IMR-90 (cell line): ENCODE measurements around the gene DHRSX. TPM values are rescaled to one million over a fixed set of nuclear protein-coding genes. Genes with fewer than 3 reads are reported as not detected.

ENCODE experiments used
- ATAC-seq: fragments of 200-7000 bp; cut with Tn5 transposase; 2 replicates; pipeline ENCODE4 v1.9.1; 2020; ENCODE audit warnings: low read depth, mild to moderate bottlenecking, moderate library complexity
- BruUV-seq: library from RNA; stranded (reverse); fragments of 400-500 nt; replicated peaks from 2 replicates; lab custom pipeline; 2021; lab: Mats Ljungman, UMichigan
- CTCF ChIA-PET: fragments of 300-600 bp; formaldehyde crosslinking; extraction: SDS; loops from one replicate; lab custom pipeline; 2021; ENCODE audit warnings: antibody characterized with exemption; lab: Yijun Ruan, JAX
- POLR2A ChIA-PET: fragments of 300-600 bp; sonication (Branson Sonifier 250); formaldehyde crosslinking; loops from one replicate; lab custom pipeline; 2022; ENCODE audit warnings: antibody characterized with exemption; ENCODE audit not compliant: unreplicated experiment; lab: Charles Lee
- DNase-seq: peaks from one replicate; pipeline ENCODE4 v3.0.0; 2013
- H2AFZ ChIP-seq: replicated peaks from 2 replicates; pipeline ENCODE3; 2013; ENCODE audit warnings: low read length, mild to moderate bottlenecking; ENCODE audit not compliant: poor library complexity
- H2AK5ac ChIP-seq: 2 replicates; pipeline ENCODE4 v1.6.1; 2013; ENCODE audit warnings: low read depth, low read length, inconsistent platforms
- H2AK9ac ChIP-seq: replicated peaks from 2 replicates; pipeline ENCODE3; 2013; ENCODE audit warnings: mild to moderate bottlenecking, low read depth, low read length, moderate library complexity; ENCODE audit not compliant: poor library complexity
- H2BK120ac ChIP-seq: 2 replicates; pipeline ENCODE4 v1.6.1; 2013; ENCODE audit warnings: low read depth, low read length, inconsistent platforms
- H2BK15ac ChIP-seq: 3 replicates; pipeline ENCODE4 v1.6.1; 2013; ENCODE audit warnings: low read depth, low read length, inconsistent platforms
- H2BK20ac ChIP-seq: 2 replicates; pipeline ENCODE4 v1.6.1; 2013; ENCODE audit warnings: low read depth, mild to moderate bottlenecking, inconsistent platforms, low read length, moderate library complexity
- H2BK5ac ChIP-seq: 2 replicates; pipeline ENCODE4 v1.6.1; 2013; ENCODE audit warnings: mild to moderate bottlenecking, low read depth, low read length, inconsistent platforms; ENCODE audit not compliant: poor library complexity, severe bottlenecking
- H3K14ac ChIP-seq: replicated peaks from 2 replicates; pipeline ENCODE4 v1.6.1; 2013; ENCODE audit warnings: low read depth, low read length, inconsistent platforms
- H3K18ac ChIP-seq: 2 replicates; pipeline ENCODE4 v1.6.1; 2013; ENCODE audit warnings: low read depth, low read length, control low read depth
- H3K23ac ChIP-seq: 2 replicates; pipeline ENCODE4 v1.6.1; 2013; ENCODE audit warnings: low read depth, low read length, inconsistent platforms
- H3K27ac ChIP-seq: 2 replicates; pipeline ENCODE4 v1.5.1; 2013; ENCODE audit warnings: mild to moderate bottlenecking, control low read depth, low read length; ENCODE audit not compliant: insufficient read depth
- H3K27me3 ChIP-seq: 2 replicates; pipeline ENCODE4 v1.6.1; 2013; ENCODE audit warnings: low read length; ENCODE audit not compliant: control insufficient read depth, insufficient read depth
- H3K36me3 ChIP-seq: 2 replicates; pipeline ENCODE4 v1.6.1; 2013; ENCODE audit warnings: low read length, mixed read lengths; ENCODE audit not compliant: control insufficient read depth, insufficient read depth
- H3K4ac ChIP-seq: 2 replicates; pipeline ENCODE4 v1.6.1; 2013; ENCODE audit warnings: low read depth, low read length, inconsistent platforms
- H3K4me1 ChIP-seq: 2 replicates; pipeline ENCODE4 v1.6.1; 2013; ENCODE audit warnings: low read length, mixed read lengths; ENCODE audit not compliant: control insufficient read depth, insufficient read depth
- H3K4me2 ChIP-seq: 2 replicates; pipeline ENCODE4 v1.6.1; 2013; ENCODE audit warnings: low read depth, mild to moderate bottlenecking, control low read depth, low read length, moderate library complexity
- H3K4me3 ChIP-seq: 2 replicates; pipeline ENCODE4 v1.5.1; 2013; ENCODE audit warnings: low read depth, mild to moderate bottlenecking, control low read depth, low read length, moderate library complexity; ENCODE audit not compliant: insufficient read depth
- H3K56ac ChIP-seq: 2 replicates; pipeline ENCODE4 v1.6.1; 2013; ENCODE audit warnings: low read length, inconsistent platforms; ENCODE audit not compliant: insufficient read depth; ENCODE audit errors: extremely low read depth
- H3K79me1 ChIP-seq, 2 experiments: 2 replicates each; pipeline ENCODE4 v1.6.1; 2013; ENCODE audit warnings: low read length in 2 of 2, inconsistent platforms in 1 of 2, low read depth in 1 of 2
- H3K9ac ChIP-seq: 2 replicates; pipeline ENCODE4 v1.6.1; 2013; ENCODE audit warnings: low read depth, low read length, control low read depth
- H3K9me1 ChIP-seq: 2 replicates; pipeline ENCODE4 v1.6.1; 2013; ENCODE audit warnings: low read length, inconsistent platforms; ENCODE audit not compliant: insufficient read depth
- H3K9me3 ChIP-seq: 2 replicates; pipeline ENCODE4 v1.6.1; 2013; ENCODE audit warnings: low read length; ENCODE audit not compliant: control insufficient read depth, insufficient read depth
- H4K20me1 ChIP-seq: 2 replicates; pipeline ENCODE4 v1.6.1; 2013; ENCODE audit warnings: low read length, inconsistent platforms; ENCODE audit not compliant: insufficient read depth
- H4K5ac ChIP-seq: 2 replicates; pipeline ENCODE4 v1.6.1; 2013; ENCODE audit warnings: mild to moderate bottlenecking, low read depth, low read length, control low read depth
- H4K8ac ChIP-seq, 2 experiments: 2 replicates each; pipeline ENCODE4 v1.6.1; 2013; ENCODE audit warnings: low read depth in 2 of 2, low read length in 2 of 2, control low read depth in 1 of 2, inconsistent platforms in 1 of 2
- H4K91ac ChIP-seq: 2 replicates; pipeline ENCODE4 v1.6.1; 2013; ENCODE audit warnings: low read depth, low read length, inconsistent platforms; ENCODE audit not compliant: insufficient read depth
- BHLHE40 ChIP-seq: fragments of 150-350 bp; IDR thresholded peaks from 2 replicates; pipeline ENCODE4 v1.6.1; 2016; ENCODE audit warnings: mild to moderate bottlenecking, low read depth, low read length
- CEBPB ChIP-seq: IDR thresholded peaks from 2 replicates; pipeline ENCODE4 v1.6.1; 2012; ENCODE audit warnings: low read depth, low read length, improper control_type of control experiment
- CHD1 ChIP-seq: IDR thresholded peaks from 2 replicates; pipeline ENCODE4 v1.6.1; 2012; ENCODE audit warnings: low read depth, low read length, improper control_type of control experiment
- CTCF ChIP-seq: conservative IDR thresholded peaks from 2 replicates; pipeline ENCODE4 v1.5.1; 2012; ENCODE audit warnings: mild to moderate bottlenecking, low read depth, low read length, improper control_type of control experiment
- FOS ChIP-seq: fragments of 150-350 bp; IDR thresholded peaks from 2 replicates; pipeline ENCODE4 v1.6.1; 2016; ENCODE audit warnings: low read depth, low read length
- MAFK ChIP-seq: IDR thresholded peaks from 2 replicates; pipeline ENCODE4 v1.6.1; 2012; ENCODE audit warnings: low read depth, low read length, improper control_type of control experiment
- MAZ ChIP-seq: IDR thresholded peaks from 2 replicates; pipeline ENCODE4 v1.6.1; 2012; ENCODE audit warnings: low read depth, mild to moderate bottlenecking, low read length, improper control_type of control experiment, moderate library complexity, borderline replicate concordance
- MXI1 ChIP-seq: IDR thresholded peaks from 2 replicates; pipeline ENCODE4 v1.6.1; 2012; ENCODE audit warnings: low read depth, mild to moderate bottlenecking, low read length, moderate library complexity, borderline replicate concordance
- NFE2L2 ChIP-seq: fragments of 150-350 bp; IDR thresholded peaks from 2 replicates; pipeline ENCODE4 v1.6.1; 2016; ENCODE audit warnings: low read depth, mild to moderate bottlenecking, low read length
- POLR2A ChIP-seq: IDR thresholded peaks from 2 replicates; pipeline ENCODE4 v1.6.1; 2012; ENCODE audit warnings: mild to moderate bottlenecking, low read depth, low read length
- RAD21 ChIP-seq: IDR thresholded peaks from 2 replicates; pipeline ENCODE4 v1.6.1; 2012; ENCODE audit warnings: low read length, improper control_type of control experiment
- RCOR1 ChIP-seq: IDR thresholded peaks from 2 replicates; pipeline ENCODE4 v1.6.1; 2012; ENCODE audit warnings: mild to moderate bottlenecking, low read length, improper control_type of control experiment; ENCODE audit not compliant: insufficient replicate concordance
- RFX5 ChIP-seq: IDR thresholded peaks from 2 replicates; pipeline ENCODE4 v1.8.0; 2012; ENCODE audit warnings: low read depth, mild to moderate bottlenecking, low read length, moderate library complexity
- SMC3 ChIP-seq: fragments of 150-350 bp; IDR thresholded peaks from 2 replicates; pipeline ENCODE4 v1.6.1; 2016; ENCODE audit warnings: low read depth, mild to moderate bottlenecking, antibody characterized with exemption, low read length, moderate library complexity
- whole genome bisulfite sequencing, 2 experiments: methylation state at CpG; one replicate each; pipeline versions ENCODE4 v1.1.5 to v1.1.7; 2013; ENCODE audit warnings: missing lambda C conversion rate in 2 of 2; ENCODE audit not compliant: insufficient read length in 1 of 2; ENCODE audit errors: extremely low coverage in 2 of 2; 5-methylcytosine and 5-hydroxymethylcytosine counted together
- dilution Hi-C: fragments of 300-500 bp; cut with HindIII; formaldehyde crosslinking; loops from one replicate; pipeline ENCODE4 v1.14.3; 2018; ENCODE audit warnings: low sequenced_read_pairs; ENCODE audit not compliant: unreplicated experiment
- in situ Hi-C: fragments of 300-500 bp; cut with MboI; formaldehyde crosslinking; loops from 3 replicates; pipeline ENCODE4 v1.14.3; 2019; ENCODE audit warnings: low sequenced_read_pairs, inconsistent platforms, mixed read lengths
- intact Hi-C: fragments of 100-400 bp; cut with micrococcal nuclease; formaldehyde crosslinking; loops from 2 replicates; pipeline ENCODE4 v1.10.0; 2022
- polyA plus RNA-seq, 3 experiments: library from polyadenylated mRNA; depleted of rRNA; stranded (reverse); fragments of >200 nt; gene quantifications; 2 replicates each; pipeline ENCODE4 v1.2.3, GENCODE V29; 2012; ENCODE audit warnings: low replicate concordance in 1 of 3
- total RNA-seq: library from RNA; depleted of rRNA; stranded (reverse); fragments of >200 nt; gene quantifications from 2 replicates; pipeline ENCODE4 v1.2.3, GENCODE V29; 2012
- TF ChIP-seq, protein P1 (sequence below): fragments of 150-350 bp; IDR thresholded peaks from 2 replicates; pipeline ENCODE4 v1.6.1; 2016; ENCODE audit warnings: low read depth, mild to moderate bottlenecking, low read length, moderate library complexity, borderline replicate concordance

Gene DHRSX
- total and polyA plus RNA-seq, 2 of the 4 experiments (the other 2 are of a cell fraction): 26.2 to 38.0 TPM

DNA sequence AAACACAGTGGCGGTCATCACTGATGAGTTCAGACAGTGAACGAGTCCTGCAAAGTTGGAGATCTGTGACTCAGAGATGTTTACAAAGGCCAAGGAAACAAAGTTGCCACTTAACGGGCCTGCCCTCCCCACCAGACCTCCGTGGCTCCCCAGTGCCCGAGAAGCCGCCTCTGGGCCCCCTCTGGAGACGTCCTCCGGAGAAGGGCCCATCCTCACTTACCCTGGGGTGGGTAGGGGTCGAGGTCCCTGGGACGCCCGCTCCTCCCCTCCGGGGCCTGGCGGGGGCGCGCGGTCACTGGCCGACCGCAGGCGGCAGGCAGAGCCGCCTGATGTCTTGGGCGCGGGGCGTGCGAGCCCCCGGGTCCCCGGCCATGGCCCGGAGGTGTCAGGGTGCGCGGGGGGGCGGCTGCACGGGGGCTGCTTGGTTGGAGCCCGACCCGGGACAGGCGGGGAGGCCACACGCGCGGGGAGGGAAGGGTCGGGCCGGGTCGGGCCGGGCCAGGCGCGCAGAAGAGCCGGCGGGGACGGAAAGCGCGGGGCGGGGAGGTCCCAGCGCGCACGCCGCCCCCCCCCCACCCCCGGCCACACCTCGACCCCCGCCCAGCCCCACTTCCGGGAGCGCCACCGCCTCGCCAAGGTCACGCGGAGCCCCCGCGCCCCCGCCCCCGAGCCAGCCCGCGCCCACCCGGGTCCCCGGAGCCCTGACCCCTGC is 529 bp downstream of the DHRSX start:
- H2AK5ac ChIP-seq: no peak overlapping the region
- intact Hi-C loops (no loop called here), in situ Hi-C loops (no loop called here), dilution Hi-C loops (no loop called here)
- BruUV-seq: no TSS peak
- H3K23ac ChIP-seq: no peak overlapping the region
- peaks cover 12% of the 10 kb centered on the region for H3K4me1 ChIP-seq
- H3K9me1 ChIP-seq: peaks cover 3% of the 10 kb centered on the region; the same call in 1 of the 2 replicates
- POLR2A ChIA-PET: no interaction called here
- peak overlapping the region in 1 of 2 experiments; percentile 59; a peak in 1 of 4 replicates for H4K8ac ChIP-seq
- peak overlapping the region; percentile 71 for H3K27ac ChIP-seq
- peaks cover 5% of the 10 kb centered on the region for H3K36me3 ChIP-seq
- peak overlapping the region; percentile 89 for H2AFZ ChIP-seq
- H4K5ac ChIP-seq: no peak overlapping the region
- no peaks in the 10 kb centered on the region for H3K27me3 ChIP-seq
- peak overlapping the region; percentile 83 for H3K4ac ChIP-seq
- no peaks in the 10 kb centered on the region for H3K9me3 ChIP-seq
- peak overlapping the region; percentile 86 for H3K9ac ChIP-seq
- H3K79me1 ChIP-seq: peaks cover 5 to 30% of the 10 kb centered on the region in 2 experiments; a peak in 2 of 4 replicates
- H3K4me2 ChIP-seq: peak overlapping the region; percentile 90
- H2AK9ac ChIP-seq: peak overlapping the region; percentile 84
- H2BK5ac ChIP-seq: peak overlapping the region; percentile 65
- H3K4me3 ChIP-seq: peak overlapping the region; percentile 68
- 5% methylated on average over 4 of the region's 70 CpGs; no CpG with 5 or more reads in 1 of the 2 experiments for WGBS, 2 experiments
- H3K56ac ChIP-seq: no peak overlapping the region
- H4K91ac ChIP-seq: no peak overlapping the region
- peak; percentile 61 for ATAC-seq
- H2BK20ac ChIP-seq: no peak overlapping the region
- no peak overlapping the region for H2BK15ac ChIP-seq
- CTCF ChIA-PET: no interaction called here
- H2BK120ac ChIP-seq: no peak overlapping the region
- H3K14ac ChIP-seq: peak overlapping the region; percentile 31; the same call in 1 of the 2 replicates
- DNase-seq: peak; percentile 65
- H4K20me1 ChIP-seq: peaks cover 20% of the 10 kb centered on the region; the same call in 1 of the 2 replicates
- H3K18ac ChIP-seq: no peak overlapping the region; the same call in 1 of the 2 replicates
- no peak for TF ChIP-seq NFE2L2
- no peak for TF ChIP-seq POLR2A
- TF ChIP-seq MAFK: no peak
- TF ChIP-seq CHD1: no peak
- no peak for TF ChIP-seq RAD21
- TF ChIP-seq, protein P1, sequence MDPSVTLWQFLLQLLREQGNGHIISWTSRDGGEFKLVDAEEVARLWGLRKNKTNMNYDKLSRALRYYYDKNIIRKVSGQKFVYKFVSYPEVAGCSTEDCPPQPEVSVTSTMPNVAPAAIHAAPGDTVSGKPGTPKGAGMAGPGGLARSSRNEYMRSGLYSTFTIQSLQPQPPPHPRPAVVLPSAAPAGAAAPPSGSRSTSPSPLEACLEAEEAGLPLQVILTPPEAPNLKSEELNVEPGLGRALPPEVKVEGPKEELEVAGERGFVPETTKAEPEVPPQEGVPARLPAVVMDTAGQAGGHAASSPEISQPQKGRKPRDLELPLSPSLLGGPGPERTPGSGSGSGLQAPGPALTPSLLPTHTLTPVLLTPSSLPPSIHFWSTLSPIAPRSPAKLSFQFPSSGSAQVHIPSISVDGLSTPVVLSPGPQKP: no peak
- 0 out of 2 replicates have a peak, but pooled peaks have one; percentile 8 for TF ChIP-seq MAZ
- 0 out of 2 replicates have a peak, but pooled peaks have one; percentile 22 for TF ChIP-seq FOS
- TF ChIP-seq CEBPB: no peak
- no peak for TF ChIP-seq RFX5
- no peak for TF ChIP-seq CTCF
- no peak for TF ChIP-seq MXI1
- peak; percentile 73 for TF ChIP-seq RCOR1
- TF ChIP-seq SMC3: no peak
- TF ChIP-seq BHLHE40: no peak
